ENCODE measurements around the gene IREB2. TPM values are rescaled to one million over a fixed set of nuclear protein-coding genes. Genes with fewer than 3 reads are reported as not detected.
"Not testable (repeated sequence)": the region's sequence is repeated elsewhere in the genome, so short reads cannot be mapped to it uniquely, and the experiment has no call there.

The IREB2 gene
- total RNA-seq, 2 donors from 2014 or later: 81.4 to 92.6 TPM

DNA sequence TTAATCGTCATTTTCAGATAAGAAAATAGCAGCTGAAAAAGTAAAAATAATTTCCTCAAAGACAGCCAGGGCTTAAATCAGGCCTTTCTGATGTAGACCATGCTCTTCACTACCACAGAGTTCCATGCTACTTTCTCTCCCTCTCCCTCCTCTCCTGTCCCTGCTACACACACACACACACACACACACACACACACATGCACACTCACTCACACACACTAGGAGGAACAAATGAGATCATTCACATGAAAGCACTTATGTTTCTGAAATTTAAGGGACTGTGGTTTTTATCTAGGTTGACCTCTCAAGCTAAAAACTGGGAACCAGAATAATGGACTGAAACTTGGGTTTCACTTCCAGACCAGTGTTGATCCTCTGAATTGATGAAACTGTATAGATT is 98.1 kb downstream of the IREB2 start:
- no peak for DNase-seq
- H3K4me1 Mint-ChIP-seq: no peaks in the 10 kb centered on the region
- no peak overlapping the region for H3K4me3 ChIP-seq (ENCODE audit: low read length)
- H3K27ac Mint-ChIP-seq: no peak overlapping the region
- no peak overlapping the region for H3K4me3 Mint-ChIP-seq
- TF ChIP-seq, protein P1, sequence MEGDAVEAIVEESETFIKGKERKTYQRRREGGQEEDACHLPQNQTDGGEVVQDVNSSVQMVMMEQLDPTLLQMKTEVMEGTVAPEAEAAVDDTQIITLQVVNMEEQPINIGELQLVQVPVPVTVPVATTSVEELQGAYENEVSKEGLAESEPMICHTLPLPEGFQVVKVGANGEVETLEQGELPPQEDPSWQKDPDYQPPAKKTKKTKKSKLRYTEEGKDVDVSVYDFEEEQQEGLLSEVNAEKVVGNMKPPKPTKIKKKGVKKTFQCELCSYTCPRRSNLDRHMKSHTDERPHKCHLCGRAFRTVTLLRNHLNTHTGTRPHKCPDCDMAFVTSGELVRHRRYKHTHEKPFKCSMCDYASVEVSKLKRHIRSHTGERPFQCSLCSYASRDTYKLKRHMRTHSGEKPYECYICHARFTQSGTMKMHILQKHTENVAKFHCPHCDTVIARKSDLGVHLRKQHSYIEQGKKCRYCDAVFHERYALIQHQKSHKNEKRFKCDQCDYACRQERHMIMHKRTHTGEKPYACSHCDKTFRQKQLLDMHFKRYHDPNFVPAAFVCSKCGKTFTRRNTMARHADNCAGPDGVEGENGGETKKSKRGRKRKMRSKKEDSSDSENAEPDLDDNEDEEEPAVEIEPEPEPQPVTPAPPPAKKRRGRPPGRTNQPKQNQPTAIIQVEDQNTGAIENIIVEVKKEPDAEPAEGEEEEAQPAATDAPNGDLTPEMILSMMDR (conservative IDR thresholded peaks at IDR 0.05): no peak
- H3K27ac ChIP-seq (ENCODE audit: low read depth, low read length): no peak overlapping the region
- H3K9me3 Mint-ChIP-seq: no peaks in the 10 kb centered on the region
- no peaks in the 10 kb centered on the region for H3K4me1 ChIP-seq (ENCODE audit: control insufficient read depth, insufficient read depth, low read length)
- H3K27me3 Mint-ChIP-seq (ENCODE audit: insufficient read depth): no peaks in the 10 kb centered on the region
- H3K36me3 Mint-ChIP-seq (ENCODE audit: low read depth): no peaks in the 10 kb centered on the region
- no peak overlapping the region for H3K9ac ChIP-seq (ENCODE audit: extremely low read depth, low read length, poor library complexity, severe bottlenecking)
- WGBS, 2 experiments (ENCODE audit: insufficient coverage in 1 of 2, insufficient read length in 1 of 2): 100% methylated on average over 1 of the region's 1 CpG; no CpG with 5 or more reads in 1 of the 2 experiments
- H3K36me3 ChIP-seq (ENCODE audit: control insufficient read depth, insufficient read depth, low read length): no peaks in the 10 kb centered on the region
- no peaks in the 10 kb centered on the region for H3K9me3 ChIP-seq (ENCODE audit: control insufficient read depth, low read length)
- H3K27me3 ChIP-seq (ENCODE audit: control insufficient read depth, insufficient read depth, low read length, poor library complexity, severe bottlenecking): no peaks in the 10 kb centered on the region

DNA sequence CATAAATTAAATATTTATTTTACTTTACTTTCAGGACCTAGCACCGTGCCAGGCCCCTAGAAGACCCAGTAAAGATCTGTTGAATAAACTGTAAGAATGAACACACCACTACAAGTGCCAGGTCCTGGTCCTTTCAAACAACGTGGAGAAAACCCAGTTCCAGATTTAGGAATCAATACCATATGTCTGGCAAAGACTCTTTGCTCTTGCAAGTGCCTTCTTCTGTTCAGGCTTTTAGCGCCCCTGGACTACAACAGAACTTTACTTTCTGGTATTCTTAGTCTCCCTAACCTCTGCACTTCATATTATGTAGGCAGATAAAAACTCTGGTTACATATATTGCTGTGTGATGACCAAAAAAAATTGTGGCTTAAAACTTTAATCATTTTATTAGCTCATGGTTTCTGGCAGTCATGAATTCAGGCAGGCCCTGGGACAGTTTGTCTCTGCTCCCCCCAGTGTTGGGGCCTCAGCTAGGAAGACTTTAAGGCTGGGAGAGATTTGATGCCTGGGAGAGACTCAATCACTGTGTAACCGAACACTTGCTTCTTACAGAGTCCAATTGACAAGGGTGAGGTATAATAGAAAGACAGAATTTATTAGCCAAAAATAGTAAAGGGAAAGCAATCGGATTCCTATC is 99.4 kb downstream of the IREB2 start:
- DNase-seq: no peak
- Histone ChIP-seq H3K9me3 (ENCODE audit: control insufficient read depth, low read length) (no peaks in the 10 kb centered on the region), H3K27ac (ENCODE audit: low read depth, low read length) (no peak overlapping the region), H3K4me3 (ENCODE audit: low read length) (no peak overlapping the region), H3K9ac (ENCODE audit: extremely low read depth, low read length, poor library complexity, severe bottlenecking) (no peak overlapping the region), H3K27me3 (ENCODE audit: control insufficient read depth, insufficient read depth, low read length, poor library complexity, severe bottlenecking) (no peaks in the 10 kb centered on the region), H3K4me1 (ENCODE audit: control insufficient read depth, insufficient read depth, low read length) (no peaks in the 10 kb centered on the region), H3K36me3 (ENCODE audit: control insufficient read depth, insufficient read depth, low read length) (peaks cover 6% of the 10 kb centered on the region)
- Mint-ChIP-seq H3K9me3 (no peaks in the 10 kb centered on the region), H3K4me1 (peaks cover 10% of the 10 kb centered on the region), H3K27me3 (ENCODE audit: insufficient read depth) (no peaks in the 10 kb centered on the region), H3K4me3 (no peak overlapping the region), H3K27ac (no peak overlapping the region), H3K36me3 (ENCODE audit: low read depth) (peaks cover 5% of the 10 kb centered on the region)
- WGBS, 2 experiments (ENCODE audit: insufficient coverage in 1 of 2, insufficient read length in 1 of 2): 94% methylated on average over 3 to 5 of the region's 5 CpGs
- TF ChIP-seq, protein P1 (conservative IDR thresholded peaks at IDR 0.05): no peak

DNA sequence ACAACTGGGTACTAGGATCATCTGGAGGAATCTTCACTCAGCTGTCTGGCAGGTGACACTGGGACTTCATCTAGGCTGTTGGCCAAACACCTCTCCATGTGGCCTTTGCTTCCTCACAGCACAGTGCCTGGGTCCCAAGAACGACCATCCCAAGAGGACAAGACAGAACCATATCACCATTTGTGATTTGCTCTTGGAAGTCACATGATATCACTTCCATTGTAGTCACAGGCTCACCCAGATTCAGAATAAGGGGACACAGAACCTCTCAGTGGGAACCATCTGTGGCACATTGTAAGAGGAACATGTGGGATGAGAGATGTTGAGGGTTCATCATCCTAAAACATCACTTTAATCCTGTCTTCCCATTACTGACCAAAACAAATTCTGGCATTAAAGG is 100.3 kb downstream of the IREB2 start:
- Histone ChIP-seq H3K4me3 (ENCODE audit: low read length) (no peak overlapping the region), H3K9ac (ENCODE audit: extremely low read depth, low read length, poor library complexity, severe bottlenecking) (no peak overlapping the region), H3K9me3 (ENCODE audit: control insufficient read depth, low read length) (no peaks in the 10 kb centered on the region), H3K36me3 (ENCODE audit: control insufficient read depth, insufficient read depth, low read length) (peaks cover 16% of the 10 kb centered on the region), H3K27me3 (ENCODE audit: control insufficient read depth, insufficient read depth, low read length, poor library complexity, severe bottlenecking) (no peaks in the 10 kb centered on the region), H3K27ac (ENCODE audit: low read depth, low read length) (no peak overlapping the region), H3K4me1 (ENCODE audit: control insufficient read depth, insufficient read depth, low read length) (no peaks in the 10 kb centered on the region)
- Mint-ChIP-seq H3K4me1 (peaks cover 14% of the 10 kb centered on the region), H3K9me3 (no peaks in the 10 kb centered on the region), H3K36me3 (ENCODE audit: low read depth) (peaks cover 15% of the 10 kb centered on the region), H3K27ac (no peak overlapping the region), H3K27me3 (ENCODE audit: insufficient read depth) (no peaks in the 10 kb centered on the region), H3K4me3 (no peak overlapping the region)
- TF ChIP-seq, protein P1 (conservative IDR thresholded peaks at IDR 0.05): no peak
- WGBS, 2 experiments (ENCODE audit: insufficient coverage in 1 of 2, insufficient read length in 1 of 2): 60 to 86% methylated on average over 1 of the region's 1 CpG
- DNase-seq: no peak

DNA sequence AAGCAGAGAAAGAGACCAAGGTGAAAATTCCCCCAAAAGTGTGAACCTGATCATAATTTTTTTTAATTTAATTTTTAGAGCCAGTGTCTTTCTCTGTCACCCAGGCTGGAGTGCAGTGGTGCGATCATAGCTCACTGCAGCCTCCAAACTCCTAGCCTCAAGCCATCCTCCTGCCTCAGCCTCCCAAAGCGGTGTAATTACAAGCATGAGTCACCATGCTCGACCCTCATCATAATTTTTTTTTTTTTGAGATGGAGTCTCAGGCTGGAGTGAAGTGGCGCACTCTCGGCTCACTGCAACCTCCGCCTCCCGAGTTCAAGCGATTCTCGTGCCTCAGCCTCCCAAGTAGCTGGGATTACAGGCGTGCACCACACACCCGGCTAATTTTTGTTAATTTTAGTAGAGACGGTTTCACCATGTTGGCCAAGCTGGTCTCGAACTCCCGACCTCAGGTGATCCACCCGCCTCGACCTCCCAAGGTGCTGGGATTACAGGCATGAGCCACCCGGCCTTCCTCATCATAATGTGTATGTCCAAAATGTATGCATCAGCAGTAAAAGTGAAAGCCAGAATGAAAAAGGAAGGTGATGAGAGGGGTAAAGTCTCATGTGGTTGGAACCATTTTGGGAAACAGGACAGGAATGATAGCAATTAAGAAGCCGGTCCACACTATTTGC is 101.6 kb downstream of the IREB2 start:
- Mint-ChIP-seq H3K36me3 (ENCODE audit: low read depth) (peaks cover 22% of the 10 kb centered on the region), H3K27ac (peak overlapping the region; percentile 100), H3K4me3 (peak overlapping the region; percentile 85), H3K4me1 (peaks cover 14% of the 10 kb centered on the region)
- not testable (repeated sequence) for H3K27me3 Mint-ChIP-seq (ENCODE audit: insufficient read depth); H3K27ac ChIP-seq (ENCODE audit: low read depth, low read length); DNase-seq; H3K27me3 ChIP-seq (ENCODE audit: control insufficient read depth, insufficient read depth, low read length, poor library complexity, severe bottlenecking); H3K4me1 ChIP-seq (ENCODE audit: control insufficient read depth, insufficient read depth, low read length); H3K9ac ChIP-seq (ENCODE audit: extremely low read depth, low read length, poor library complexity, severe bottlenecking); H3K9me3 ChIP-seq (ENCODE audit: control insufficient read depth, low read length); H3K9me3 Mint-ChIP-seq
- peaks cover 28% of the 10 kb centered on the region for H3K36me3 ChIP-seq (ENCODE audit: control insufficient read depth, insufficient read depth, low read length)
- peak overlapping the region; percentile 98 for H3K4me3 ChIP-seq (ENCODE audit: low read length)
- WGBS, 2 experiments (ENCODE audit: insufficient coverage in 1 of 2, insufficient read length in 1 of 2): 82% methylated on average over 12 to 18 of the region's 18 CpGs

All from endodermal cell (in vitro differentiated cells).